Right lobe of liver (tissue), 4 donors: ENCODE data around the gene RAB36.

Source experiments
- CTCF ChIP-seq, 4 donors: fragments of 200-600 bp in 3 of 4; fragments of 450-650 bp in 1 of 4; IDR thresholded peaks; one replicate each; pipeline versions ENCODE4 v1.5.1 to v1.8.0; 2016 to 2022; ENCODE audit warnings: antibody characterized with exemption in 4 of 4, mild to moderate bottlenecking in 2 of 4
- POLR2A ChIP-seq: fragments of 450-650 bp; IDR thresholded peaks from one replicate; pipeline ENCODE4 v1.6.1; 2017; ENCODE audit warnings: antibody characterized with exemption, mild to moderate bottlenecking
- donor health status: DM: no; HTN: no; CAD: no.
- donor health status: DM: no; HTN: no; CAD: no.
- donor health status: DM: no; HTN: yes; CAD: no.

GRCh38 chr22:23213581-23214334 is 68.5 kb downstream of the RAB36 start:
- TF ChIP-seq CTCF (IDR thresholded peaks at IDR 0.05) (no peak), POLR2A (no peak)
